Cardiac muscle cell (in vitro differentiated cells and primary cell): ENCODE measurements around the gene DIDO1. TPM values are rescaled to one million over a fixed set of nuclear protein-coding genes. Genes with fewer than 3 reads are reported as not detected.

Source experiments
- DNase-seq, 2 donors: peaks; one replicate each; pipeline versions ENCODE4 v3.0.0 to v3.0.0-alpha.2; 2010 to 2017; ENCODE audit warnings: low read depth in 1 of 2, low spot score in 1 of 2
- H3K27ac ChIP-seq: fragments of 200-600 bp; sonication (generic); 2 replicates; pipeline ENCODE4 v1.5.1; 2016
- H3K27me3 ChIP-seq: fragments of 200-600 bp; sonication (generic); 2 replicates; pipeline ENCODE4 v1.6.0; 2016; ENCODE audit warnings: control low read depth
- H3K36me3 ChIP-seq: fragments of 200-600 bp; sonication (generic); 2 replicates; pipeline ENCODE4 v1.5.1; 2016; ENCODE audit warnings: control low read depth
- H3K4me1 ChIP-seq: fragments of 200-600 bp; sonication (generic); 2 replicates; pipeline ENCODE4 v1.8.1; 2017; ENCODE audit warnings: low read depth, mild to moderate bottlenecking, mixed run types
- H3K4me3 ChIP-seq: fragments of 200-600 bp; sonication (generic); 2 replicates; pipeline ENCODE4 v1.5.1; 2016; ENCODE audit warnings: mild to moderate bottlenecking
- H3K9me3 ChIP-seq: fragments of 200-600 bp; sonication (generic); 2 replicates; pipeline ENCODE4 v1.5.1; 2017; ENCODE audit warnings: low read depth, mild to moderate bottlenecking, control low read depth
- polyA plus RNA-seq: library from polyadenylated mRNA; unstranded; fragments of >200 nt; fragmentation: Nextera tagmentation; extraction: Ambion mirVana; gene quantifications from 2 replicates; pipeline ENCODE4 v1.2.1, GENCODE V29; 2016
- total RNA-seq: library from RNA; depleted of rRNA; stranded (reverse); fragments of >200 nt; gene quantifications from 2 replicates; pipeline ENCODE4 v1.2.3, GENCODE V29; 2016
- TF ChIP-seq, protein P1 (sequence below): IDR thresholded peaks from 2 replicates; pipeline ENCODE4 v1.5.1; 2012; ENCODE audit warnings: low read depth, mild to moderate bottlenecking, low read length

Gene DIDO1
- total and polyA plus RNA-seq, 2 experiments from 2014 or later = 28.3 to 69.2 TPM

DNA sequence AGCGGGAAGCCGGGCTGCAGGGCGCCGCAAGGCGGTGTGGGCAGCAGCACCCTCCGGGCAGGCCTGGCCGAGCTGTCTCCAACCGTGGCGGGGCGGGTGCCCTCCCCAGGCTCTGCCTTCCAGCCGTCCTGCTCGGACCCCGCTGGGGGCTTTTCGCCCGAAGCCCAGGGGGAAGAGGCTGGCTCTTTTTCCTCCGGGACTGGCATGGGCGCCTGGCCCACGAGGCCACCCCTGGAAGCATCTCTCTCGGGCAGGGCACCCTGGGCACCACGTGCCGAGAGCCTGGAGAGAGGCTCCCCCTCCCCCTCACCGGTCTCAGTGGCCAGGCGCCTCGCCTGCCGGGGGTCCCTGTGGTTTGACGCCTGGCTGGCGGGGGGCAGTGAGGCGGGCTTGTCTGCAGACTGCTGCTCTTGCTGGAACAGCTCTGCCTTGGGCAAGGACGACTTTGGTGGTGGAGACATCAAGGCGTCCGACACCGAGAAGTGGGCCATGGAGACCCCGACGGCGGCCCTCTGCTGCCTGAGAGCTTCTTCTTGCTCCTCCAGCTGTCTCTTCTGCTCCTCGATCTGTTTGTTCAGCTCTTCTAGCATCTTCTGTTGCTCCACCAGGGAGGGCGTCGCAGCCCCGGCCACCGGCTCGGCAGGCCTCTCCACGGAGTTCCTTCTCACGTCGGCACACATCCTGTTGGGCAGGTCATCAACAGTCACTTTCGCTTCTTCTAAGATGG is 45.2 kb downstream of the DIDO1 start:
- no peak for DNase-seq
- H3K9me3 ChIP-seq = no peaks in the 10 kb centered on the region
- no peak overlapping the region for H3K27ac ChIP-seq
- no peaks in the 10 kb centered on the region for H3K27me3 ChIP-seq
- H3K36me3 ChIP-seq = peaks cover 5% of the 10 kb centered on the region
- H3K4me3 ChIP-seq = no peak overlapping the region
- TF ChIP-seq, protein P1, sequence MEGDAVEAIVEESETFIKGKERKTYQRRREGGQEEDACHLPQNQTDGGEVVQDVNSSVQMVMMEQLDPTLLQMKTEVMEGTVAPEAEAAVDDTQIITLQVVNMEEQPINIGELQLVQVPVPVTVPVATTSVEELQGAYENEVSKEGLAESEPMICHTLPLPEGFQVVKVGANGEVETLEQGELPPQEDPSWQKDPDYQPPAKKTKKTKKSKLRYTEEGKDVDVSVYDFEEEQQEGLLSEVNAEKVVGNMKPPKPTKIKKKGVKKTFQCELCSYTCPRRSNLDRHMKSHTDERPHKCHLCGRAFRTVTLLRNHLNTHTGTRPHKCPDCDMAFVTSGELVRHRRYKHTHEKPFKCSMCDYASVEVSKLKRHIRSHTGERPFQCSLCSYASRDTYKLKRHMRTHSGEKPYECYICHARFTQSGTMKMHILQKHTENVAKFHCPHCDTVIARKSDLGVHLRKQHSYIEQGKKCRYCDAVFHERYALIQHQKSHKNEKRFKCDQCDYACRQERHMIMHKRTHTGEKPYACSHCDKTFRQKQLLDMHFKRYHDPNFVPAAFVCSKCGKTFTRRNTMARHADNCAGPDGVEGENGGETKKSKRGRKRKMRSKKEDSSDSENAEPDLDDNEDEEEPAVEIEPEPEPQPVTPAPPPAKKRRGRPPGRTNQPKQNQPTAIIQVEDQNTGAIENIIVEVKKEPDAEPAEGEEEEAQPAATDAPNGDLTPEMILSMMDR = no peak
- no peaks in the 10 kb centered on the region for H3K4me1 ChIP-seq

DNA sequence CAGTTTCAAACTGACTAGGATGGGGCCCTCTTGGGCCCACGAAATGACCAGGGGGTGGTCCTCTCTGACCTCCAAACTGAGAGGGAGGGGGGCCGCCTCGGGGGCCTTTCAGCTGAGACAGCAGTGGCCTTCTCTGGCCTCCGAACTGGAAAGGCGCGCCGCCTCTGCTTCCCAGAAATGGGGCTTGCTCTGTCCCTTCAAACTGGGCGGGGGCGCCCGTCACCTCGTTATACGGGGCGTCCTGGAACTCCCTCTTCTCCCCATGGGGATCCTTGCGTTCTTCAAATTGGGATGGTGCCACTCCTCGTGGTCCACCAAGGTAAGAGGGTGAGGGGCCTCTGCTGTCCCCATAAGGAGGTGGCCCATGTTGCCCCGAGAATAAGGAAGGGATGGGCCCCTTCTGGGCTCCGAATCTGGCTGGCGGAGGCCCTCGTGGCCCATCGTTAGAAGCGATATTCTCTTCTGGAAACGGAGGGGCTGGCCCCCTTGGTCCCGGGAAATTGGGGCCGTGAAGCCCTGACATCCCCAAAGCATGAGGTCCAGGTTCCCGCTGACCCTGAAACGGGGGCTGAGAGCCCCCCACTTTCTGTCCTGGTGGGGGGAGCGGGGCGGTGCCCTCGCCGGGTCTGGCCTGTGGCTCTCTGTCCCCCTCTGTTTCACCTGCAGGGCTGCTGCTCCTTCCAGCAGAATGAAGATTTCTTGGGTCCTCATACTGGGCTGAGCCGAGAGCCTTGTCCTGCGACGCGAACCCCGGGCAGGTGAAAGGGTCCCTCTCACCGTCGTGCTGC is 46.0 kb downstream of the DIDO1 start:
- Histone ChIP-seq H3K4me1 (no peaks in the 10 kb centered on the region), H3K4me3 (no peak overlapping the region), H3K27ac (no peak overlapping the region), H3K9me3 (no peaks in the 10 kb centered on the region), H3K36me3 (peaks cover 5% of the 10 kb centered on the region), H3K27me3 (no peaks in the 10 kb centered on the region)
- TF ChIP-seq, protein P1 = no peak
- no peak for DNase-seq

DNA sequence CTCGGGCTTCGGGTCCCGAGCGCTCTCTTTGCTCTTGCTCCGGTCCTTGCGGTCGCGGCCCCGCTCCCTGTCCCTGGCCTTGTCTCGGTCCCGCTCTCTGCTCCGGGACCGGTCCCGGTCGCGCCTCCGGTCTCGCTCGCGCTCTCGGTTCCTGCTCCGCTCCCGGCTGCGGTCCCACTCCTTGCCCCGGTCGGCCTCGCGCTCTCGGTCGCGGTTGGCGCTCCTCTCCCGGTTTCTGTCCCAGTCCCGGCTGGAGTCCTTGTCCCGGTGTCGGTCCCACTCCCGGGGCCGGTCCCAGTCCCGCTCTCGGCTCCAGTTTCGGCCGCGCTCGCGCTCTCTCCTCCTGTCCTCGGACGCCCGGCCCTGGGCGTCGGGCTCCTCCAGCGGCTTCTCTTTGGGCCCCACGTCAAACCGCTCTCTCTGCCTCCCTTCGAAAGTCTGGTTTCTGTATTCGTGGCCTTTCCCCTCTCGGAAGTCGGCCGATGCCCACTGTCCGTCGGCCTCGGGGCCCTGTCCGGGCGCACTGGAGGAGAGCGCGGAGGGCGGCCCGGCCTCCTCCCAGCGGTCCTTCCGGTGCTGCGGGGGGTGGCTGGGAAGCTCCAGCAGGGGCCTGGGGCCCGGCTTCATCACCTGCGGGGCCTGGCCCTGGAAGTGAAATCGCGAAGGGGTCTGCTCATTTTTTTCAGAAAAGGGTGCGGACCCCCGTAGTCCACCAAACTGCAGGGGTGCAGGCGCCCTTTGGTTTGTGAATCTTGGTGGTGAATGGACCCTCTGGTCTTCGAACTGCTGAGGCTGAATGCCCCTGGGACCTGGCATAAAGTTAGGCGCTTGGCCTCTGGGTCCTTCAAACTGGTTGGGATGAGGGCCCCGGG is 46.8 kb downstream of the DIDO1 start:
- no peak for DNase-seq
- H3K9me3 ChIP-seq = no peaks in the 10 kb centered on the region
- H3K27me3 ChIP-seq = no peaks in the 10 kb centered on the region
- no peak overlapping the region for H3K4me3 ChIP-seq
- H3K27ac ChIP-seq = no peak overlapping the region
- H3K4me1 ChIP-seq = no peaks in the 10 kb centered on the region
- TF ChIP-seq, protein P1 = no peak
- H3K36me3 ChIP-seq = peaks cover 5% of the 10 kb centered on the region

DNA sequence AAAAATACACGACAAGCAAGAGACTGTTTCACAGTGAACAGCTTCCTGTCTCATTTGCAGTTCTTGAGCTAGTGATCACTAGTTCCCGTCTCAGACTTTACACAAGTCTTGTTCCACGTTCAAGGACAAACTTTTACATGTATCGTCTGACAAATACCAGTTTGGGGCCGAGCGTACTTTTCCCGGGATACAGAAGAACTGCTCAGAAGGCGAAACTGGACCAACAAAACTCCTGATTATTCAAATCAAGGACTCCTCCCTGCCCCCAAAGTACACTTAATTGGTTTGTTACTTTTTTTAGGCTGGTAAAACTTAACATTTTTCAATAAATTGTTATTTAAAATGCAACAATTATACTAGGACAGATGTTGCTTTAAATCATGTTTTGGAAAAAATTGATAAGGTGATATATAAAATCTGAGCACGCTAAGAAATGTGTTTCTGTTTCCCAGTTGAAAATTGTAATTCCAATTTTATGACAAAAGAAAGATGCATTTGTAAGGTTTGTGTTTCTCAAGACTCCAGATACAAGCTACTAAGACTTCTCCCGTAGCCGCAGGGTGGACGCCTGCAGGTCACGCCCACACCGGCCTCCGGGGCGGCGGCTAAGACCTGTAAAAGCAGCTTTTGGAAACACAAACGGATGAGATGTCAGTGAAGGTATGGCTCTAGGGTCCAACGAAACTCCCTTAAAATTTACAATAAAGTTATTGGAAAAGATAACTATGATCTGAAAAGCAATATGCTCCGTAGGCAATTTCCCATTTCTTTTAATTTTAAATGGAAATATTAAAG is 47.9 kb downstream of the DIDO1 start:
- Histone ChIP-seq H3K27me3 (no peaks in the 10 kb centered on the region), H3K9me3 (no peaks in the 10 kb centered on the region), H3K4me3 (no peak overlapping the region), H3K36me3 (peaks cover 5% of the 10 kb centered on the region), H3K4me1 (no peaks in the 10 kb centered on the region), H3K27ac (no peak overlapping the region)
- TF ChIP-seq, protein P1 = no peak
- DNase-seq = no peak
